ENCODE measurements around the gene AFF1. TPM values are rescaled to one million over a fixed set of nuclear protein-coding genes. Genes with fewer than 3 reads are reported as not detected.

AFF1 gene
- total and polyA plus RNA-seq, 4 donors = 7.2 to 42.8 (median 21.5) TPM

- H3K27me3 ChIP-seq (ENCODE audit: control insufficient read depth in 4 of 4, insufficient read depth in 4 of 4, low read length in 3 of 4) = no peaks in the 10 kb centered on the region
- H3K4me1 ChIP-seq (ENCODE audit: control insufficient read depth in 4 of 4, insufficient read depth in 4 of 4, low read length in 3 of 4) = peaks cover 12 to 40% (median 19%) of the 10 kb centered on the region in 4 donors
- H3K9ac ChIP-seq (ENCODE audit: low read depth in 1 of 2, low read length in 2 of 2) = no peak overlapping the region
- no peak overlapping the region for H3K4me3 ChIP-seq (ENCODE audit: low read depth in 1 of 3, low read length in 3 of 3)
- WGBS = 75% methylated on average over 2 of the region's 2 CpGs
- no peak overlapping the region for H3K27ac ChIP-seq (ENCODE audit: low read depth in 1 of 2, low read length in 2 of 2)
- no peak for DNase-seq (ENCODE audit: low spot score)
- H3K36me3 ChIP-seq (ENCODE audit: control insufficient read depth in 4 of 4, insufficient read depth in 3 of 4, low read depth in 1 of 4, low read length in 3 of 4) = peaks cover 0 to 17% (median 1%) of the 10 kb centered on the region in 4 donors
- H3K9me3 ChIP-seq (ENCODE audit: control insufficient read depth in 4 of 4, low read length in 3 of 4) = no peaks in the 10 kb centered on the region
- TF ChIP-seq MAX (IDR thresholded peaks at IDR 0.05) (no peak), SP1 (IDR thresholded peaks at IDR 0.05) (no peak), REST (IDR thresholded peaks at IDR 0.05) (no peak)
These were observed 122.1 kb downstream of the AFF1 start for GRCh38 chr4:87056881-87057280.

GRCh38 chr4:87057835-87058355, 123.1 kb downstream of the AFF1 start:
- H3K36me3 ChIP-seq (ENCODE audit: control insufficient read depth in 4 of 4, insufficient read depth in 3 of 4, low read depth in 1 of 4, low read length in 3 of 4) = peaks cover 0 to 17% (median 1%) of the 10 kb centered on the region in 4 donors
- H3K9ac ChIP-seq (ENCODE audit: low read depth in 1 of 2, low read length in 2 of 2) = no peak overlapping the region
- TF ChIP-seq ZBTB33 (IDR thresholded peaks at IDR 0.05) = no peak
- no peak for TF ChIP-seq MAX (IDR thresholded peaks at IDR 0.05)
- TF ChIP-seq TAF1 (conservative IDR thresholded peaks at IDR 0.05) = no peak
- TF ChIP-seq HNF4G (IDR thresholded peaks at IDR 0.05) = no peak
- TF ChIP-seq RAD21 (IDR thresholded peaks at IDR 0.05) = no peak
- no peak for TF ChIP-seq RXRA (IDR thresholded peaks at IDR 0.05)
- no peak overlapping the region for H3K27ac ChIP-seq (ENCODE audit: low read depth in 1 of 2, low read length in 2 of 2)
- DNase-seq (ENCODE audit: low spot score) = no peak
- H3K27me3 ChIP-seq (ENCODE audit: control insufficient read depth in 4 of 4, insufficient read depth in 4 of 4, low read length in 3 of 4) = no peaks in the 10 kb centered on the region
- H3K4me3 ChIP-seq (ENCODE audit: low read depth in 1 of 3, low read length in 3 of 3) = no peak overlapping the region
- 73% methylated on average over 6 of the region's 6 CpGs for WGBS
- no peaks in the 10 kb centered on the region for H3K9me3 ChIP-seq (ENCODE audit: control insufficient read depth in 4 of 4, low read length in 3 of 4)
- peaks cover 12 to 37% (median 19%) of the 10 kb centered on the region in 4 donors for H3K4me1 ChIP-seq (ENCODE audit: control insufficient read depth in 4 of 4, insufficient read depth in 4 of 4, low read length in 3 of 4)

GRCh38 chr4:87058356-87059073, 123.7 kb downstream of the AFF1 start:
- H3K36me3 ChIP-seq (ENCODE audit: control insufficient read depth in 4 of 4, insufficient read depth in 3 of 4, low read depth in 1 of 4, low read length in 3 of 4) = peaks cover 0 to 17% (median 1%) of the 10 kb centered on the region in 4 donors
- no peaks in the 10 kb centered on the region for H3K9me3 ChIP-seq (ENCODE audit: control insufficient read depth in 4 of 4, low read length in 3 of 4)
- TF ChIP-seq FOXA1 (IDR thresholded peaks at IDR 0.05) = no peak
- TF ChIP-seq RAD21 (IDR thresholded peaks at IDR 0.05) = peak in 1 of 2 donors; percentile 21
- WGBS = 73% methylated on average over 7 of the region's 7 CpGs
- peak overlapping the region in 1 of 2 donors; percentile 19 for H3K27ac ChIP-seq (ENCODE audit: low read depth in 1 of 2, low read length in 2 of 2)
- no peak overlapping the region for H3K9ac ChIP-seq (ENCODE audit: low read depth in 1 of 2, low read length in 2 of 2)
- H3K4me3 ChIP-seq (ENCODE audit: low read depth in 1 of 3, low read length in 3 of 3) = no peak overlapping the region
- DNase-seq (ENCODE audit: low spot score) = no peak
- H3K4me1 ChIP-seq (ENCODE audit: control insufficient read depth in 4 of 4, insufficient read depth in 4 of 4, low read length in 3 of 4) = peaks cover 11 to 33% (median 19%) of the 10 kb centered on the region in 4 donors
- no peaks in the 10 kb centered on the region for H3K27me3 ChIP-seq (ENCODE audit: control insufficient read depth in 4 of 4, insufficient read depth in 4 of 4, low read length in 3 of 4)

Data from liver (tissue), 9 donors.